Tibial nerve (tissue), 3 donors: ENCODE data around the gene INPP5A.

Source experiments
- CTCF ChIP-seq, 5 experiments: fragments of 200-600 bp in 3 of 5; fragments of 450-650 bp in 2 of 5; sonication (generic) in 3 of 5; IDR thresholded peaks; one replicate each; pipeline ENCODE4 v1.5.1; 2016 to 2019; ENCODE audit warnings: antibody characterized with exemption in 5 of 5, mild to moderate bottlenecking in 3 of 5, moderate library complexity in 2 of 5
- POLR2A ChIP-seq, 2 donors: fragments of 450-650 bp; IDR thresholded peaks; one replicate each; pipeline ENCODE4 v1.6.1; 2017; ENCODE audit warnings: antibody characterized with exemption in 2 of 2, mild to moderate bottlenecking in 2 of 2, moderate library complexity in 2 of 2

- TF ChIP-seq CTCF (IDR thresholded peaks at IDR 0.05), result no peak
- TF ChIP-seq POLR2A (IDR thresholded peaks at IDR 0.05), result no peak
Measured at GRCh38 chr10:132520177-132520811, 17.3 kb upstream of the INPP5A start.
